GM12892 (cell line): Measurements from ENCODE around the gene AACS.

ENCODE experiments used
- POLR2A ChIP-seq: IDR thresholded peaks from 2 replicates; pipeline ENCODE4 v1.6.1; 2011; ENCODE audit warnings: low read depth, low read length, control low read depth
- POLR2AphosphoS5 ChIP-seq: IDR thresholded peaks from 2 replicates; pipeline ENCODE4 v1.6.1; 2011; ENCODE audit warnings: low read depth, low read length, control low read depth
- TAF1 ChIP-seq: IDR thresholded peaks from 2 replicates; pipeline ENCODE4 v1.6.1; 2011; ENCODE audit warnings: low read depth, mild to moderate bottlenecking, control low read depth, low read length, borderline replicate concordance

- TF ChIP-seq POLR2A = no peak
- no peak for TF ChIP-seq POLR2AphosphoS5
- no peak for TF ChIP-seq TAF1
These were observed 27.1 kb downstream of the AACS start for GRCh38 chr12:125092108-125092871.
